OCI-LY3 (cell line): ENCODE results near the gene ROR1.

Experiments used
- EZH2phosphoT487 ChIP-seq: fragments of 200-600 bp; shearing (Covaris generic); IDR thresholded peaks from 2 replicates; pipeline ENCODE4 v1.6.1; 2018; ENCODE audit warnings: antibody characterized with exemption, mixed run types, low read depth
- TF ChIP-seq, protein P1 (sequence below): fragments of 200-600, 300-600 bp; sonication (generic); IDR thresholded peaks from 2 replicates; pipeline ENCODE4 v1.5.1; 2014; ENCODE audit warnings: antibody characterized with exemption, low read length, low read depth

- TF ChIP-seq, protein P1, sequence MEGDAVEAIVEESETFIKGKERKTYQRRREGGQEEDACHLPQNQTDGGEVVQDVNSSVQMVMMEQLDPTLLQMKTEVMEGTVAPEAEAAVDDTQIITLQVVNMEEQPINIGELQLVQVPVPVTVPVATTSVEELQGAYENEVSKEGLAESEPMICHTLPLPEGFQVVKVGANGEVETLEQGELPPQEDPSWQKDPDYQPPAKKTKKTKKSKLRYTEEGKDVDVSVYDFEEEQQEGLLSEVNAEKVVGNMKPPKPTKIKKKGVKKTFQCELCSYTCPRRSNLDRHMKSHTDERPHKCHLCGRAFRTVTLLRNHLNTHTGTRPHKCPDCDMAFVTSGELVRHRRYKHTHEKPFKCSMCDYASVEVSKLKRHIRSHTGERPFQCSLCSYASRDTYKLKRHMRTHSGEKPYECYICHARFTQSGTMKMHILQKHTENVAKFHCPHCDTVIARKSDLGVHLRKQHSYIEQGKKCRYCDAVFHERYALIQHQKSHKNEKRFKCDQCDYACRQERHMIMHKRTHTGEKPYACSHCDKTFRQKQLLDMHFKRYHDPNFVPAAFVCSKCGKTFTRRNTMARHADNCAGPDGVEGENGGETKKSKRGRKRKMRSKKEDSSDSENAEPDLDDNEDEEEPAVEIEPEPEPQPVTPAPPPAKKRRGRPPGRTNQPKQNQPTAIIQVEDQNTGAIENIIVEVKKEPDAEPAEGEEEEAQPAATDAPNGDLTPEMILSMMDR, result no peak
- no peak for TF ChIP-seq EZH2phosphoT487
These were observed 134.2 kb downstream of the ROR1 start for GRCh38 chr1:63908016-63908415.
